Measurements from ENCODE around the gene CCSER2. TPM values are rescaled to one million over a fixed set of nuclear protein-coding genes. Genes with fewer than 3 reads are reported as not detected.

The CCSER2 gene
- total RNA-seq, 1 experiment from 2014 or later = 28.9 TPM

GRCh38 chr10:84546609-84547008 lies 218.2 kb downstream of the CCSER2 start (continued):
- TF ChIP-seq ZBTB33 (IDR thresholded peaks at IDR 0.05; ENCODE audit: extremely low read depth, insufficient replicate concordance, low read length) (no peak), EZH2 (IDR thresholded peaks at IDR 0.05) (no peak)

- Histone ChIP-seq H3K27me3 (ENCODE audit: insufficient read depth, low read length) (peaks cover 18% of the 10 kb centered on the region), H3K79me2 (ENCODE audit: insufficient read depth, low read length) (no peaks in the 10 kb centered on the region), H3K9me2 (ENCODE audit: insufficient read depth) (no peaks in the 10 kb centered on the region), H4K20me1 (ENCODE audit: insufficient read depth) (no peaks in the 10 kb centered on the region), H3K4me3 (replicated peaks in 1 of 2; ENCODE audit: low read depth in 1 of 2, low read length in 2 of 2) (no peak overlapping the region), H3K9ac (ENCODE audit: low read length) (no peak overlapping the region), H3K27ac (ENCODE audit: low read depth, low read length) (no peak overlapping the region), H3K4me1 (ENCODE audit: control insufficient read depth in 1 of 2, insufficient read depth in 2 of 2, low read length in 2 of 2) (no peaks in the 10 kb centered on the region), H2AFZ (ENCODE audit: low read depth, low read length, poor library complexity, severe bottlenecking) (no peak overlapping the region), H3K9me3 (ENCODE audit: control insufficient read depth in 1 of 2, insufficient read depth in 1 of 2, low read depth in 1 of 2, low read length in 2 of 2) (no peaks in the 10 kb centered on the region), H3K36me3 (ENCODE audit: control insufficient read depth in 1 of 2, insufficient read depth in 2 of 2, low read length in 2 of 2) (no peaks in the 10 kb centered on the region), H3K4me2 (ENCODE audit: low read length) (no peak overlapping the region)
- ATAC-seq (no peak), DNase-seq (ENCODE audit: low read depth, low spot score) (no peak)
- no peak for TF ChIP-seq POLR2A (IDR thresholded peaks at IDR 0.05; ENCODE audit: borderline replicate concordance, extremely low read depth, insufficient read depth, insufficient read length)
- no peak for TF ChIP-seq EZH2 (IDR thresholded peaks at IDR 0.05)
- no peak for TF ChIP-seq CTCF (IDR thresholded peaks at IDR 0.05 in 2 of 3, conservative IDR thresholded peaks at IDR 0.05 in 1 of 3; ENCODE audit: borderline replicate concordance in 1 of 3, insufficient read depth in 1 of 3, low read depth in 2 of 3, low read length in 2 of 3)
- no peak for TF ChIP-seq POLR2AphosphoS5 (IDR thresholded peaks at IDR 0.05; ENCODE audit: low read depth, low read length)
- no peak for TF ChIP-seq JUND (IDR thresholded peaks at IDR 0.05)
- intact Hi-C loops (cut with micrococcal nuclease) = no loop called here
- no TSS peak for BruUV-seq (replicated peaks)
- CTCF ChIA-PET = interaction anchor here (1.1 to 1.7 kb wide), 2 partner anchors 10 to 37 kb away, joined by 5 to 6 read pairs; no protein-coding TSS in a partner anchor
- POLR2A ChIA-PET = no interaction called here
- RAD21 ChIA-PET (ENCODE audit: low non-redundant PET in 1 of 2, low total read pairs in 2 of 2, uncharacterized antibody in 2 of 2, unreplicated experiment in 2 of 2) = no interaction called here
Measured at GRCh38 chr10:84547616-84548015, 219.2 kb downstream of the CCSER2 start.
